T47D (cell line): ENCODE measurements around the gene SUCLG2.
A peak's percentile ranks its signal among the peaks of the same experiment; 100 is the strongest.

Experiments used
- DNase-seq, 2 experiments: peaks; one replicate each; pipeline versions ENCODE4 v3.0.0 to v3.0.0-alpha.2; 2011 to 2012; ENCODE audit warnings: low read depth in 1 of 2, low spot score in 1 of 2
- JUND ChIP-seq: IDR thresholded peaks from 2 replicates; pipeline ENCODE4 v1.6.1; 2012; ENCODE audit warnings: low read depth
- in situ Hi-C: cut with HindIII; loops from 2 replicates; pipeline ENCODE4 v1.10.0; 2016; ENCODE audit warnings: low sequenced_read_pairs, low pct_unique_long_range_greater_than_20kb

The SUCLG2 gene

DNA sequence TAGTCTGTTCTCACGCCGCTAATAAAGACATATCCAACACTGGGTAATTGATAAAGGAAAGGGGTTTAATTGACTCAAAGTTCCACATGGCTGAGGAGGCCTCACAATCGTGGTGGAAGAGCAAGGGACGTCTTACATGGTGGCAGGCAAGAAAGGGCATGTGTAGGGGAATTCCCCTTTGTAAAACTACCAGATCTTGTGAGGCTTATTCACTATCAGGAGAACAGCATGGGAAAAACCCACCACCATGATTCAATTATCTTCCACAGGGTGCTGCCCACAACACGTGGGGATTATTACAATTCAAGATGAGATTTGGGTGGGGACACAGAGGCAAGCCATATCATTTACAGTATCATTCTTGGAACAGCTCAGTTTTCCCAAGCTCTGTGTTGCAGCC, 268.0 kb downstream of the SUCLG2 start:
- no peak for DNase-seq
- in situ Hi-C loops: no loop called here
- no peak for TF ChIP-seq JUND

DNA sequence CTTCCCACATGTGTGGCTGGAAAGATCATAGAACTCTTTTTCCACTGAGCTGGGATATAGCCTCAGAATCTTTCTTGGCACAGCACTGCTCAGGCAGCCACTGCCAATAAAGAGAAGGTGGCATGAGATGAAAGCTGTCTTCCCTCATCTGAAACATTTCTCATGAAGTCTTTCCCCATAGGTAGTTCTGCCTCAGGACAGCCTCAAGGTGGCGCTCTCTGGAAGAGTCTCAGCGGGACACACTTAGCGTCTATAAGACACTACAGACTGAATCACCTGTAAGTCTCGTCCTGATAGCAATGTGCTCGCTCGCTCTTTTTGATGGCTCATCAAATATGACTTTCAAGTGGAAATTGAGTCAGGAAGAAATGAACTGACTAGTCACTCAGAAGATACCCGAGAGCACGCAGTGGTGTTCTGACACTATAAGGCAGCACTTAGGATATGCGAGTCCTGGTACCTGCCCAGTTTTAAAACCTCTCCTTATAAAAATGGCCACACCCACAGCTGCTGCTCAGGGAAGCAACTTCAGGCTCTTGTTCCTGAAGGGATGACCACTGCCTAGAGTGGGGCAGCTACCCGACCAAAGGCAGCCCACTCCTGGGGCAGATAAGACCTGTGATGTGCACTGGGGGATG, 269.5 kb downstream of the SUCLG2 start:
- no peak for TF ChIP-seq JUND
- DNase-seq: peak; percentile 11 to 74
- in situ Hi-C loops: no loop called here

DNA sequence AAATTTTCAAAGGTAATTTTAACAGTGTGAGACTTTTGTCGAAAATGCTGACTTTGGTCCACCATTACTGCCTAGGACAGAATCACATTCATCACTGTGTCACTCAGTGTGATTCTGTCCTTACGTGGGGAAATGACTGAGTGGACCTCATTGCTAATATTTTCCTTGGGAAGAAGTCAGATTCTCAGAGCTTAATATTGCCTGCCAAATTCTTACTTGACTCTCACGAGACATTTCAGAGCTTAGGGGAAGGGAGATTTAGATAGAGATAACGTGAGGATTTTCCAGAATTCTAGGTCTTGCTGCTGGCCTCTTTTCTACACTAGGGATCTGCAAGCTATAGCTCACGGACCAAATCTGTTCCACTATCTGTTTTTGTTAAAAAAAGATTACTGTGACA, 270.4 kb downstream of the SUCLG2 start:
- no peak for TF ChIP-seq JUND
- no peak for DNase-seq
- in situ Hi-C loops: no loop called here

DNA sequence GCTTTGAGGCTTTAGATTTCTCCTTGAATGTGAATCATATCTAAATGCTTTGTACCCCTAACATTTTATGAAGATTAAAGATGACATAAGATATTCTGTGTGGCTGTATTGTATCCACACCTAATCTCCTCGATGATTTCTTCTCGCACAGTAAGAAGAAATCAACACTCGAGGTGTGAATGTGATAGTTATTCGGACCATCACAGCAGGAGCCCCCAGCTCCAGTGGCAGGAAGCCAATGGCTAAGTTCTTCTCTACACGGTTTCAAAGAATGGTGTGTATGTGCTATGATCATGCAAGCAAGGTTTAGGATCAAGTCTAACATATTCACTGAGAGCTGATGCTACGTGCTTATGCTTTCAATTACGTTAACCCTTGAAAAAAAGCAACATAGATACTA, 271.0 kb downstream of the SUCLG2 start:
- TF ChIP-seq JUND: no peak
- in situ Hi-C loops: no loop called here
- no peak for DNase-seq

DNA sequence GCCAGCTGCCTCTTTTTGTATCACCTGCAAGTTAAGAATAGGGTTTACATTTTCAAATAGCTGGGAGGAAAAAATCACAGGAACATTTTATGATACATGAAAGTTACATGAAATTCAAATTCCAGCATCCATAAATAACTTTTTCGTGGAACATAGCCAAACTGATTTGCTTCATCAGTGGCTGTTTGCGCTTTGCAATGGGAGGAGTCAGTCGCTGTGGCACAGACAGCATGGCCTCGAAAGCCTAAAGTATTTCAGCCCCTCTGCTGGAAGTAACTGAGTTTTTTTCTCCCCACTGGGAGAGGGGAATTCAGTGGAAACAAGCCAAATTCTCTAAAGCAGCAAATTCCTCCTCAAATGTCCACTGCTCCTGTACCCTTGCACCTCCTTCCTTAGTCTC, 271.9 kb downstream of the SUCLG2 start:
- no peak for DNase-seq
- in situ Hi-C loops: no loop called here
- TF ChIP-seq JUND: no peak

DNA sequence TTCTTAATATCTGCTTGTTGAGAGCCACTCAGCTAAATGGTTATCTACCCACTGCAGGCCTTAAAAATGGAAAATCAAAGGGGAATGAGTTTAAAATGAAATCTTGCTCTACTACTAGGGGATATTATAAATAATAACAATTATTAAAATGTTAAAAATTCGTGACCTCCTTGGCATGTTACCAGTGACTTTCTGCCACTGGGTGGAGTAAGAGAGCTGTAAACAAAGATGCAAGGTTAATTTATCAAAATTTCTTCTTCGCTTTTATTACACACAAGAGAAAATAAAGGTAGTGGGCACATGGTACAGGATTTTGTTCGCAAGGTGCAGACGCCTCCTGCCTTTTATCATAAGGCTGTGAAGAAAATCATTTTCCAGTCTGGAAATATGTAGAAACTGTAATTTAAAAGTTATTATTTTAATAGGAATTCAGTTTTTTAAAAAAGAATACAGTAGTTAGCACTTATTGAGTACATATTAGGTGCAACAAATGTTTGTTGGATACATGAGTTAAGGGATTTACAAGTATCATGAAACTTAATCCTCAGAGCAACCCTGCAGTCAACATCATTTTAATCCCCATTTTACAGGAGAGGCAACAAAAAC, 272.6 kb downstream of the SUCLG2 start:
- in situ Hi-C loops: no loop called here
- DNase-seq: peak in 1 of 2 experiments; percentile 23
- no peak for TF ChIP-seq JUND

DNA sequence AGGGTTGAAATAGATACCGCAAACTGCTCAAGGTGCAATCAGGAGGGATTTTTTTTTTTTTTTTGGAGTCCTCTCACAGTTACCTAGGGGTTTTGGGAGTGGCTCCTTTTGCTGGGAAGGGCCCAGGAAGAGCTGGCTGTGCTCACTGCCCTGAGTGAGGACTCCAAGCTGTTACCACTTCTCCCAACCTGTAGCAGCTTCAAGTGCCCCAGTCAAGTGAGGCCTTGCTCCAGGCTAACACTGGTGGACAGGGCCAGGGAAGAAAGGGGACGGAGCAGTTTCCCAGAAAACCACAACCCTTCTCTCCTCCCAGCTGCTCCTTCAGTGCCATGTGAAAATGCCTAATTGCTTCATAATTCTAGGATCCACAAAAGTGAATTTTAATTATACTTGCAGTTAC, 274.3 kb downstream of the SUCLG2 start:
- TF ChIP-seq JUND: no peak
- in situ Hi-C loops: no loop called here
- no peak for DNase-seq

DNA sequence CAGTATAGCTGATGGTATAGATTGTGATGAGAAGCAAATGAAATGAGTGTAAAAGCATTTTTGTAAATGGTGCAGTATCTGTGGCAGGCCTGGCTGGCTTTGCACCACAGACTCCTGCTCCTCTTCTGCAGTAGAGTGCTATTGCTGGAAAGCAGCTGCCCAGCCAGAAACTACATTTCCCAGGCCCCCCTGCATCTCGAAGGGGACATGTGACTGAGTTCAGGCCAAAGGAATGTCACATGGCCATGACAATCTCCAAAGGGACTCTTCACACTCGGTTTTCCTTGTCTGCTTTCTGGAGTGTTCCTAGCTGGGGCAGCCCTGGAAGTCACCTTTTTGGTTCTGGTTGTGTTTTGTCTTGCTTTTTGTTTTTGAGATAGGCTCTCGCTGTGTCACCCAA, 277.1 kb downstream of the SUCLG2 start:
- in situ Hi-C loops: no loop called here
- TF ChIP-seq JUND: no peak
- DNase-seq: no peak

DNA sequence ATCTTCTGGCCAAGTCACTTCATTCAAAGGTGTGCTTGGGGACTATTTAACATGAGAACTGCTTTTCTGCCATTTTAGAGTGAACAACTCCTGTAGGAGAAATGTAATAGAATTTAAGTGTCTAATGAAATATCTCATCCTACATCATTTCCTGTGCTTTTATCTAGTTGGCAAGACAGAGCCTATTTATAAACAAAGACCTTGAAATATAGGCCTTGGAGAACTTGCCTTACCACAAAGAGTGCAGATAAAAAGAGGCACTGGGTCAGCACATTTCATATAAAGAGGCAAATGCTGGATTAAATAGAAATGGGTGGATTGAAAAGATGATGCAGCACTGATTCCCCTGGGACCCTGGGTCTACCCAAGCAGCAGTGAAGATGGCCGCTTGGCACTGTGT, 278.0 kb downstream of the SUCLG2 start:
- no peak for TF ChIP-seq JUND
- in situ Hi-C loops: no loop called here
- no peak for DNase-seq

DNA sequence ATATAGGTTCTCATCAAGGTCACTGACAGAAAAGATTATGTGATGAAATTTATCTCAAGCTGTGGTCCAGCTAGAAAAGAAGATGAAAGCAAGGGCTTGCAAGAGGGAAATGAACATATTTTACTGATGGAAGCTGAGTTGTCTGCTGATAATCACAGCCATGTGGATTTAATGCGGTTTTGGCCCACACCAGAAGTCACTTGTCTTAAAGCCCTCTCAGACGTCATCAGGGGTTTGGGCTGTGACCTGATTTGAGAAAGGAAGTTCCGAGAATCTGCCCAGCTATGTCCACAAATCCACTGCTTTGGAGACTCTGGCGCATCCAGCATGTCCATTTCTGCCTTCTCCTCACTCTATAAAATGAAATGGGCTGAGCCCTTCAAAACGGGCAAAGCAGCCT, 278.4 kb downstream of the SUCLG2 start:
- in situ Hi-C loops: no loop called here
- no peak for TF ChIP-seq JUND
- DNase-seq: no peak

DNA sequence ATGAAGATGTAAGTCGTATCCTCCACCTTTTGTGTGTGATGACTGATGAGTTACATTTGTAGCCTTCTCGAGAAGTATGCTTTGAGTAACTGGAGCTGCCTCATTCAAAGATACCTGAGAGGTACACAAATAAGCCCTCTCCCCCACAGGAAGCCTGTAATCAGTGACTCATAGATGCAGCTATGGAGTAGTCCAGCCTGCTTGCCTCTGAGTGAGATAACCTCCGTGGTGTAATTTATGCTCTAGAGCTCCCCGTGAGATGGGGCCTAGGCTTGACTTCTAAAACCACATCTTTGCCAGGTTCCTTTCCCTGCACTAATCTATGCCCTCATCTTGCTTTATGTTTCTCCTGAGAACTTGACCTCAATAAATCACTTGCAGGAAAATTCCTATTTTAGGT, 291.7 kb downstream of the SUCLG2 start:
- in situ Hi-C loops: no loop called here
- TF ChIP-seq JUND: no peak
- no peak for DNase-seq

DNA sequence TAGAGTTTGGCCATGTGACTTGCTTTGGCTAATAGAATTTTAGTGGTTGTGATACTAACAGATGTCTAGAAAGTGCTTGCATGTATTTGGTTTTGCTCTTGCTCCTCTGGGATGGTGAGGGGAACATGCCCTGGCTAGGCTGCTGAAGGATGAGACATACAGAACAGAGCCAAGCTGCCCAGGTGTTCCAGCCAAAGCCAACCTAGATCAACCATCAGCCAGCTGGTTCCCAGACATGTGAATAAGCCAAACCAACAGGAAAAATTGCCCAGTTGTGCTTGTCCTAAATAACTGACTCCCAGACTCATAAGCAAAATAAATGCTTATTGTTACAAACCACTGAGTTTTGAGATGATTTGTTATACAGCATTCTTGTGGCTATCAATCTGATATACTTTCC, 292.6 kb downstream of the SUCLG2 start:
- no peak for TF ChIP-seq JUND
- in situ Hi-C loops: no loop called here
- no peak for DNase-seq

DNA sequence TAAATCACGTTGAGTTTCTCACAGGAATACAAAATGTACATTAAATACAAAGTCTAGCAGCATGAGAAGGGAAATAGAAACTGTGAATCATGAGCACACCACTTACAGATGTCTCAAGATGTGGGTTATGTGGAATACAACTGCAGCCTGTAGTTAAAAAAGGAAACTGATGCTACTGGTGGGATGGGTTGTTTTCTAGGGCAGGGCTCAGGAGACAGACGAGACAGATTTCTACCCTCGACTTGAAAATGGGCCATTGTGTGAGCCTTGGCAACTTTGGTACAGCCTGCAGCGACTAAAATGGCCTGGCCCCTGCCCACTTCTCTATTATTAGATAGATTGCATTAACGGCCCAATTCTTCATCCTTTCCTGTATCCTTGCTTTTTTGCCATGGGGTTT, 293.1 kb downstream of the SUCLG2 start:
- no peak for TF ChIP-seq JUND
- in situ Hi-C loops: no loop called here
- no peak for DNase-seq
